GM12864 (cell line): ENCODE data around the gene RB1.

Experiments
- DNase-seq: peaks from one replicate; pipeline ENCODE4 v3.0.0-alpha.2; 2011; ENCODE audit warnings: low read depth
- H3K4me3 ChIP-seq: 2 replicates; pipeline ENCODE4 v1.5.1; 2011; ENCODE audit warnings: mild to moderate bottlenecking, low read depth, low read length, control low read depth
- CTCF ChIP-seq: IDR thresholded peaks from 2 replicates; pipeline ENCODE4 v1.5.1; 2011; ENCODE audit warnings: low read depth, mild to moderate bottlenecking, moderate library complexity, low read length, control low read depth, inconsistent platforms; ENCODE audit errors: missing control alignments

The RB1 gene

GRCh38 chr13:48311223-48311622, 7.7 kb downstream of the RB1 start:
- H3K4me3 ChIP-seq, result no peak overlapping the region
- TF ChIP-seq CTCF, result no peak
- no peak for DNase-seq

- no peak overlapping the region for H3K4me3 ChIP-seq
- no peak for DNase-seq
- TF ChIP-seq CTCF, result no peak
Observed at GRCh38 chr13:48315969-48316650, 12.6 kb downstream of the RB1 start.

- TF ChIP-seq CTCF, result no peak
- H3K4me3 ChIP-seq, result no peak overlapping the region
- no peak for DNase-seq
Observed at GRCh38 chr13:48316826-48317510, 13.4 kb downstream of the RB1 start.

GRCh38 chr13:48317511-48318376, 14.2 kb downstream of the RB1 start:
- H3K4me3 ChIP-seq, result no peak overlapping the region
- TF ChIP-seq CTCF, result no peak
- no peak for DNase-seq

GRCh38 chr13:48318377-48318811, 14.8 kb downstream of the RB1 start:
- TF ChIP-seq CTCF, result no peak
- no peak for DNase-seq
- H3K4me3 ChIP-seq, result no peak overlapping the region

GRCh38 chr13:48318821-48319511, 15.4 kb downstream of the RB1 start:
- H3K4me3 ChIP-seq, result no peak overlapping the region
- DNase-seq, result no peak
- TF ChIP-seq CTCF, result no peak
